Activated naive CD8-positive, alpha-beta T cell treated with anti-CD3 and anti-CD28 coated beads, Interleukin-2, amount 50 U/mL, for 24 hours (primary cell): Measurements from ENCODE around the gene GINS2.
A peak's percentile ranks its signal among the peaks of the same experiment; 100 is the strongest.

Experiments
- ATAC-seq: fragments of 150-1000 bp; cut with Tn5 transposase; one replicate; pipeline ENCODE4 v1.10.0; 2021
- DNase-seq: peaks from one replicate; pipeline ENCODE4 v3.0.0; 2021
- H3K27ac Mint-ChIP-seq: one replicate; pipeline ENCODE4 v1.8.0; 2021; ENCODE audit warnings: mild to moderate bottlenecking, mixed read lengths
- H3K27me3 Mint-ChIP-seq: one replicate; pipeline ENCODE4 v1.8.0; 2021; ENCODE audit warnings: mixed read lengths
- H3K36me3 Mint-ChIP-seq: one replicate; pipeline ENCODE4 v1.8.0; 2021; ENCODE audit warnings: low read depth, mixed read lengths
- H3K4me1 Mint-ChIP-seq: one replicate; pipeline ENCODE4 v1.8.0; 2021; ENCODE audit warnings: mixed read lengths
- H3K4me3 Mint-ChIP-seq: one replicate; pipeline ENCODE4 v1.8.0; 2021; ENCODE audit warnings: mild to moderate bottlenecking, moderate library complexity, mixed read lengths
- H3K9me3 Mint-ChIP-seq: one replicate; pipeline ENCODE4 v1.8.0; 2021; ENCODE audit warnings: mixed read lengths

The GINS2 gene

GRCh38 chr16:85689285-85689949 lies 663 bp upstream of the GINS2 start:
- Mint-ChIP-seq H3K27ac (no peak overlapping the region), H3K4me1 (peaks cover 16% of the 10 kb centered on the region), H3K27me3 (peaks cover 18% of the 10 kb centered on the region), H3K4me3 (peak overlapping the region; percentile 59), H3K9me3 (no peaks in the 10 kb centered on the region), H3K36me3 (peaks cover 18% of the 10 kb centered on the region)
- no peak for DNase-seq
- ATAC-seq, result no peak

- peak overlapping the region; percentile 83 for H3K4me3 Mint-ChIP-seq
- H3K36me3 Mint-ChIP-seq, result peaks cover 30% of the 10 kb centered on the region
- H3K9me3 Mint-ChIP-seq, result no peaks in the 10 kb centered on the region
- H3K4me1 Mint-ChIP-seq, result peaks cover 18% of the 10 kb centered on the region
- H3K27ac Mint-ChIP-seq, result peak overlapping the region; percentile 80
- DNase-seq (peak; percentile 15), ATAC-seq (no peak)
- H3K27me3 Mint-ChIP-seq, result peaks cover 14% of the 10 kb centered on the region
Observed at GRCh38 chr16:85687651-85688471, 893 bp downstream of the GINS2 start.

- peaks cover 31% of the 10 kb centered on the region for H3K36me3 Mint-ChIP-seq
- peaks cover 14% of the 10 kb centered on the region for H3K27me3 Mint-ChIP-seq
- peaks cover 18% of the 10 kb centered on the region for H3K4me1 Mint-ChIP-seq
- peak overlapping the region; percentile 83 for H3K4me3 Mint-ChIP-seq
- ATAC-seq (no peak), DNase-seq (peak; percentile 23)
- no peaks in the 10 kb centered on the region for H3K9me3 Mint-ChIP-seq
- peak overlapping the region; percentile 53 for H3K27ac Mint-ChIP-seq
Observed at GRCh38 chr16:85686912-85687591, 1.7 kb downstream of the GINS2 start.

GRCh38 chr16:85685251-85685650 lies 3.5 kb downstream of the GINS2 start:
- Mint-ChIP-seq H3K4me3 (no peak overlapping the region), H3K4me1 (peaks cover 22% of the 10 kb centered on the region), H3K27me3 (peaks cover 5% of the 10 kb centered on the region), H3K9me3 (no peaks in the 10 kb centered on the region), H3K36me3 (peaks cover 41% of the 10 kb centered on the region), H3K27ac (no peak overlapping the region)
- no peak for DNase-seq
- ATAC-seq, result no peak

- DNase-seq (no peak), ATAC-seq (no peak)
- Mint-ChIP-seq H3K9me3 (no peaks in the 10 kb centered on the region), H3K27ac (no peak overlapping the region), H3K36me3 (peaks cover 51% of the 10 kb centered on the region), H3K4me1 (peaks cover 20% of the 10 kb centered on the region), H3K4me3 (no peak overlapping the region), H3K27me3 (peaks cover 1% of the 10 kb centered on the region)
Observed at GRCh38 chr16:85683363-85683762, 5.4 kb downstream of the GINS2 start.

GRCh38 chr16:85682516-85682915 lies 6.2 kb downstream of the GINS2 start:
- peaks cover 1% of the 10 kb centered on the region for H3K27me3 Mint-ChIP-seq
- no peak for ATAC-seq
- no peaks in the 10 kb centered on the region for H3K9me3 Mint-ChIP-seq
- peaks cover 21% of the 10 kb centered on the region for H3K4me1 Mint-ChIP-seq
- no peak for DNase-seq
- no peak overlapping the region for H3K27ac Mint-ChIP-seq
- H3K4me3 Mint-ChIP-seq, result no peak overlapping the region
- H3K36me3 Mint-ChIP-seq, result peaks cover 57% of the 10 kb centered on the region

GRCh38 chr16:85681255-85681654 lies 7.5 kb downstream of the GINS2 start:
- Mint-ChIP-seq H3K4me1 (peaks cover 15% of the 10 kb centered on the region), H3K4me3 (no peak overlapping the region), H3K27ac (no peak overlapping the region), H3K27me3 (no peaks in the 10 kb centered on the region), H3K9me3 (no peaks in the 10 kb centered on the region), H3K36me3 (peaks cover 53% of the 10 kb centered on the region)
- no peak for DNase-seq
- no peak for ATAC-seq

GRCh38 chr16:85680352-85680944 lies 8.3 kb downstream of the GINS2 start:
- Mint-ChIP-seq H3K36me3 (peaks cover 54% of the 10 kb centered on the region), H3K27ac (no peak overlapping the region), H3K4me3 (no peak overlapping the region), H3K27me3 (no peaks in the 10 kb centered on the region), H3K4me1 (peaks cover 12% of the 10 kb centered on the region), H3K9me3 (no peaks in the 10 kb centered on the region)
- DNase-seq (no peak), ATAC-seq (no peak)

- peaks cover 56% of the 10 kb centered on the region for H3K36me3 Mint-ChIP-seq
- no peaks in the 10 kb centered on the region for H3K9me3 Mint-ChIP-seq
- H3K27me3 Mint-ChIP-seq, result no peaks in the 10 kb centered on the region
- ATAC-seq, result no peak
- DNase-seq, result no peak
- no peak overlapping the region for H3K27ac Mint-ChIP-seq
- peaks cover 17% of the 10 kb centered on the region for H3K4me1 Mint-ChIP-seq
- H3K4me3 Mint-ChIP-seq, result no peak overlapping the region
Observed at GRCh38 chr16:85679870-85680269, 8.9 kb downstream of the GINS2 start.

GRCh38 chr16:85678821-85679220 lies 9.9 kb downstream of the GINS2 start:
- H3K9me3 Mint-ChIP-seq, result no peaks in the 10 kb centered on the region
- DNase-seq (no peak), ATAC-seq (no peak)
- H3K4me1 Mint-ChIP-seq, result peaks cover 21% of the 10 kb centered on the region
- H3K27ac Mint-ChIP-seq, result no peak overlapping the region
- peaks cover 59% of the 10 kb centered on the region for H3K36me3 Mint-ChIP-seq
- no peak overlapping the region for H3K4me3 Mint-ChIP-seq
- no peaks in the 10 kb centered on the region for H3K27me3 Mint-ChIP-seq

GRCh38 chr16:85678016-85678415 lies 10.7 kb downstream of the GINS2 start:
- no peak for ATAC-seq
- no peak for DNase-seq
- Mint-ChIP-seq H3K27me3 (no peaks in the 10 kb centered on the region), H3K9me3 (no peaks in the 10 kb centered on the region), H3K36me3 (peaks cover 54% of the 10 kb centered on the region), H3K4me1 (peaks cover 19% of the 10 kb centered on the region), H3K27ac (no peak overlapping the region), H3K4me3 (no peak overlapping the region)

GRCh38 chr16:85677383-85677967 lies 11.3 kb downstream of the GINS2 start:
- H3K9me3 Mint-ChIP-seq, result no peaks in the 10 kb centered on the region
- DNase-seq, result no peak
- H3K27ac Mint-ChIP-seq, result peak overlapping the region; percentile 46
- peaks cover 56% of the 10 kb centered on the region for H3K36me3 Mint-ChIP-seq
- H3K4me3 Mint-ChIP-seq, result no peak overlapping the region
- ATAC-seq, result no peak
- H3K4me1 Mint-ChIP-seq, result peaks cover 19% of the 10 kb centered on the region
- no peaks in the 10 kb centered on the region for H3K27me3 Mint-ChIP-seq

- DNase-seq (no peak), ATAC-seq (no peak)
- no peaks in the 10 kb centered on the region for H3K9me3 Mint-ChIP-seq
- no peak overlapping the region for H3K4me3 Mint-ChIP-seq
- peaks cover 60% of the 10 kb centered on the region for H3K36me3 Mint-ChIP-seq
- H3K27ac Mint-ChIP-seq, result no peak overlapping the region
- peaks cover 19% of the 10 kb centered on the region for H3K4me1 Mint-ChIP-seq
- H3K27me3 Mint-ChIP-seq, result no peaks in the 10 kb centered on the region
Observed at GRCh38 chr16:85676466-85676865, 12.3 kb downstream of the GINS2 start.

- Mint-ChIP-seq H3K9me3 (no peaks in the 10 kb centered on the region), H3K27me3 (no peaks in the 10 kb centered on the region), H3K4me3 (no peak overlapping the region), H3K27ac (peak overlapping the region; percentile 34), H3K36me3 (peaks cover 58% of the 10 kb centered on the region), H3K4me1 (peaks cover 15% of the 10 kb centered on the region)
- ATAC-seq, result no peak
- no peak for DNase-seq
Observed at GRCh38 chr16:85675251-85675874, 13.4 kb downstream of the GINS2 start.
